HEK293T (cell line): ENCODE measurements around the gene TAOK1.

ENCODE experiments used
- CTCF ChIA-PET: fragments of 350-600 bp; formaldehyde crosslinking; extraction: SDS; loops from one replicate; lab custom pipeline; 2021; ENCODE audit warnings: antibody characterized with exemption, inconsistent platforms; lab: Yijun Ruan, JAX
- POLR2A ChIA-PET: fragments of 350-600 bp; formaldehyde crosslinking; extraction: SDS; loops from one replicate; lab custom pipeline; 2020; ENCODE audit warnings: antibody characterized with exemption, inconsistent platforms; lab: Yijun Ruan, JAX
- DNase-seq: peaks from one replicate; pipeline ENCODE4 v3.0.0; 2012; ENCODE audit warnings: mixed read lengths; ENCODE audit errors: extremely low spot score
- ARNT ChIP-seq: fragments of 450-650 bp; IDR thresholded peaks from 2 replicates; pipeline ENCODE4 v1.6.1; 2017; ENCODE audit warnings: mild to moderate bottlenecking
- BHLHE40 ChIP-seq: fragments of 450-650 bp; IDR thresholded peaks from 2 replicates; pipeline ENCODE4 v1.6.1; 2016; ENCODE audit warnings: mild to moderate bottlenecking, moderate library complexity, borderline replicate concordance
- CTBP1 ChIP-seq: fragments of 450-650 bp; IDR thresholded peaks from 2 replicates; pipeline ENCODE4 v1.6.1; 2016; ENCODE audit warnings: borderline replicate concordance
- ELF4 ChIP-seq: fragments of 450-650 bp; IDR thresholded peaks from 2 replicates; pipeline ENCODE4 v1.6.1; 2017; ENCODE audit warnings: antibody characterized with exemption
- FOXA1 ChIP-seq: fragments of 450-650 bp; IDR thresholded peaks from 2 replicates; pipeline ENCODE4 v1.6.1; 2016; ENCODE audit warnings: mild to moderate bottlenecking
- FOXK2 ChIP-seq: fragments of 450-650 bp; IDR thresholded peaks from 2 replicates; pipeline ENCODE4 v1.6.1; 2016; ENCODE audit warnings: mild to moderate bottlenecking
- FOXM1 ChIP-seq: fragments of 450-650 bp; IDR thresholded peaks from 2 replicates; pipeline ENCODE4 v1.6.1; 2017; ENCODE audit warnings: mild to moderate bottlenecking, borderline replicate concordance
- HDGF ChIP-seq: fragments of 450-650 bp; IDR thresholded peaks from 2 replicates; pipeline ENCODE4 v1.6.1; 2017; ENCODE audit warnings: antibody characterized with exemption, borderline replicate concordance
- L3MBTL2 ChIP-seq: fragments of 450-650 bp; conservative IDR thresholded peaks from 2 replicates; pipeline ENCODE4 v1.6.1; 2016; ENCODE audit warnings: mild to moderate bottlenecking
- LEF1 ChIP-seq: fragments of 450-650 bp; IDR thresholded peaks from 2 replicates; pipeline ENCODE4 v1.6.1; 2017; ENCODE audit warnings: mild to moderate bottlenecking, borderline replicate concordance
- NFRKB ChIP-seq: fragments of 450-650 bp; IDR thresholded peaks from 2 replicates; pipeline ENCODE4 v1.6.1; 2016; ENCODE audit warnings: mild to moderate bottlenecking, moderate library complexity
- SP1 ChIP-seq: fragments of 450-650 bp; IDR thresholded peaks from 2 replicates; pipeline ENCODE4 v1.6.1; 2017
- SUZ12 ChIP-seq: fragments of 450-650 bp; IDR thresholded peaks from 2 replicates; pipeline ENCODE4 v1.6.1; 2016; ENCODE audit warnings: mild to moderate bottlenecking
- TARDBP ChIP-seq: fragments of 450-650 bp; IDR thresholded peaks from 2 replicates; pipeline ENCODE4 v1.6.1; 2016
- ZNF384 ChIP-seq: fragments of 450-650 bp; IDR thresholded peaks from 2 replicates; pipeline ENCODE4 v1.6.1; 2016
- TF ChIP-seq, protein P1 (sequence below): fragments of 450-650 bp; IDR thresholded peaks from 2 replicates; pipeline ENCODE4 v1.6.1; 2016

Gene TAOK1

DNA sequence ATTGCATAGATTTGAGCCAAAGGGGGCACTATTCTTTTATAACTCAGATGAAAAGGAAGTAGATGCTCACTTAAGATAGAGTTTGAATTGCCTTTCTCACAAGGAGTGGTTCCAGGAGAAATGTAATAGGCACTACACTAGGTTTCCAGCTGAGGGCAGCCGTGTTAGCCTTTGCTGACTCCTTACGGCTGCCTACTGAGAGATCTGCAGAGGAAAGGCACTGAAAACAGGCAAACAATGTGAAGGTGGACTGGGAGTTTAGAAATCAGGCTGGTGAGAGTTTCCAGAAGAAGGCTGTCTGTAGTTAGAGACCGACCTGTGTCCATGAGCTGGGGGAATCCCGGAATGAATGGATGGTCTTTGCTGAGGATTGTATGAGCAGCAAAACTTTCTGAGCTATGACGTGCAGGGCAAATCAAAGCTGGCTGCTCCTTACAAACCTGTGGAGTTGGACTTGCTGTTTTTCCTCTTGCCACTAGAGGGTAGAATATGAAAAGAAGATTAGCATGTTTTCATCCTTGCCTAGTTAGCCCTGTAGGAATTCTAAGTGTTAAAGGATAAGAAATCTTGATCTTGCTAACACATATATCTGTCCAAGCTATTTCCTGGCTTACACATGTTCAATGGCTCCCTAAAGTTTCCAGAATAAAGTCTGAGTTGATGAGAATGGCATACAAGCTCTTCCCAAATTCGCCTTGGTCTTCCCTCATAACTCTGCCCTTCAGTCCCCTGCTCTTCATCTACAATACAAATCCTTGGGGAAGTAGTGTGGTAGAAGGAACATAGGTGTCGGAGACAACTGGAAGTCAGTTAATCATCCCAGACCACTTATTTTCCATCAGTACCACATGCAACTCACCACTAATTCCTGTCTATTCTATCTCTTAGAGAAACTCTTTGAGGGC is 20.1 kb upstream of the TAOK1 start:
- ChIA-PET POLR2A (interaction anchor here (0.6 to 1.4 kb wide), 8 partner anchors 20 to 224 kb away, joined by 3 to 8 read pairs (median 4); partner anchors contain the start of gene TAOK1), CTCF (interaction anchor here (0.6 to 2.6 kb wide), 39 partner anchors 9 to 450 kb away, joined by 3 to 30 read pairs (median 4); partner anchors contain the start of genes ABHD15 and NUFIP2)
- no peak for TF ChIP-seq FOXK2
- DNase-seq = peak; percentile 53

DNA sequence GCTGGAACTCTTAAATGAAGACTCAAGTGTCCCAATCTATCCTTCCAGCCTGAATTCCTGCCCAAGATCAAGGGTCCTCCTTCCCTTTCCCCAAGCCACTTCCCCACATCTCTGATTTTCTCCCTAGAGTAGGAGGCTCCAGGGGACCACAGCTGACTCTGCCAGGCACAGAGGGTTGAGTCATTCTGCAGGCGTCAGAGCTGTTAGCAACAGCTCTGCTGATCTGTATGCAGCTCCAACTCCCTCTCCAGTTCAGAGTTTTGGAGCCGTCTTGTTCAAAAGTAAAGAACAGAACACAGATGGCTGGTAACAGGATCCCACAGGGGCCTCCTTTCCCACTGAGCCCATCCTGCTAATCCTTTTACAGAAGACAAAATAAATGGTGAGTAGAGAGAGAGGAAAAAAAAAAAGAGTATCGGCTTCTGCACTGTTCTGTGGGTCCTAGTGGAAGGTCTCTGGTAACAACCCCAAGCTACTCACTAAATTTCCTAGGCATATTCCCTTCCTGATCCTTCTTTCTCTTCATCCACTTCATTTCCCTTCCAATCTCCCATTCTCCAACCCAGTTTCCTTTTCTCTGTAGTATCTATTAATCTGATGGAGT is 13.4 kb upstream of the TAOK1 start:
- TF ChIP-seq, protein P1, sequence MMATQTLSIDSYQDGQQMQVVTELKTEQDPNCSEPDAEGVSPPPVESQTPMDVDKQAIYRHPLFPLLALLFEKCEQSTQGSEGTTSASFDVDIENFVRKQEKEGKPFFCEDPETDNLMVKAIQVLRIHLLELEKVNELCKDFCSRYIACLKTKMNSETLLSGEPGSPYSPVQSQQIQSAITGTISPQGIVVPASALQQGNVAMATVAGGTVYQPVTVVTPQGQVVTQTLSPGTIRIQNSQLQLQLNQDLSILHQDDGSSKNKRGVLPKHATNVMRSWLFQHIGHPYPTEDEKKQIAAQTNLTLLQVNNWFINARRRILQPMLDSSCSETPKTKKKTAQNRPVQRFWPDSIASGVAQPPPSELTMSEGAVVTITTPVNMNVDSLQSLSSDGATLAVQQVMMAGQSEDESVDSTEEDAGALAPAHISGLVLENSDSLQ = no peak
- no peak for TF ChIP-seq L3MBTL2
- no peak for TF ChIP-seq FOXM1
- ChIA-PET CTCF (interaction anchor here (1.3 to 1.4 kb wide), 2 partner anchors 9 to 160 kb away, joined by 3 to 4 read pairs; no protein-coding TSS in a partner anchor), POLR2A (interaction anchor here (1.2 to 1.9 kb wide), 3 partner anchors 8 to 83 kb away, joined by 4 to 9 read pairs (median 6); partner anchors contain the start of genes NUFIP2 and TAOK1)
- DNase-seq = no peak

DNA sequence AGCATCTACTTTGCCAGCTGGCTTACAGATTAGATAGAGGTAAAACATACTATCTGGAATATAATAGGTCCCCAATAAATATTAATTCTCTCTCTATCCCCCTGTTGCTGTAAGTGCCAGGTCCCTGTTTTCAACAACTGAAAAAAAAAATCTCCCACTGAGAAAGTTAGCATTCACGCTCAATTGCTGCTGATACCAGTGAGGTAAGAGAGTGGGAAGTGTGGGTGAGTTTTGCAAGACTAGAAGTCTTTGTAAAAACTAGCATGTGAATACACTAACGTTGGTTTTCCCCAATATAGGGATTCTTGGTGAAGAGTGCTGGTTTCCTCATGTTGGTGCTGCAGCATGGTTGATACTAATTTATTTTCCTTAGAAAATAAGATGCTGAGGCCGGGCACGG is 11.7 kb upstream of the TAOK1 start:
- ChIA-PET CTCF (interaction anchor here (0.6 kb wide), 2 partner anchors 68 to 102 kb away, joined by 5 to 6 read pairs; no protein-coding TSS in a partner anchor), POLR2A (no interaction called here)
- no peak for TF ChIP-seq FOXK2
- no peak for TF ChIP-seq FOXA1
- no peak for TF ChIP-seq NFRKB
- TF ChIP-seq, protein P1 = no peak
- no peak for TF ChIP-seq TARDBP
- no peak for TF ChIP-seq ELF4
- TF ChIP-seq ARNT = no peak
- no peak for TF ChIP-seq SUZ12
- TF ChIP-seq LEF1 = no peak
- no peak for TF ChIP-seq SP1
- no peak for TF ChIP-seq ZNF384
- no peak for TF ChIP-seq CTBP1
- TF ChIP-seq HDGF = no peak
- TF ChIP-seq FOXM1 = no peak
- TF ChIP-seq BHLHE40 = no peak
- no peak for DNase-seq

DNA sequence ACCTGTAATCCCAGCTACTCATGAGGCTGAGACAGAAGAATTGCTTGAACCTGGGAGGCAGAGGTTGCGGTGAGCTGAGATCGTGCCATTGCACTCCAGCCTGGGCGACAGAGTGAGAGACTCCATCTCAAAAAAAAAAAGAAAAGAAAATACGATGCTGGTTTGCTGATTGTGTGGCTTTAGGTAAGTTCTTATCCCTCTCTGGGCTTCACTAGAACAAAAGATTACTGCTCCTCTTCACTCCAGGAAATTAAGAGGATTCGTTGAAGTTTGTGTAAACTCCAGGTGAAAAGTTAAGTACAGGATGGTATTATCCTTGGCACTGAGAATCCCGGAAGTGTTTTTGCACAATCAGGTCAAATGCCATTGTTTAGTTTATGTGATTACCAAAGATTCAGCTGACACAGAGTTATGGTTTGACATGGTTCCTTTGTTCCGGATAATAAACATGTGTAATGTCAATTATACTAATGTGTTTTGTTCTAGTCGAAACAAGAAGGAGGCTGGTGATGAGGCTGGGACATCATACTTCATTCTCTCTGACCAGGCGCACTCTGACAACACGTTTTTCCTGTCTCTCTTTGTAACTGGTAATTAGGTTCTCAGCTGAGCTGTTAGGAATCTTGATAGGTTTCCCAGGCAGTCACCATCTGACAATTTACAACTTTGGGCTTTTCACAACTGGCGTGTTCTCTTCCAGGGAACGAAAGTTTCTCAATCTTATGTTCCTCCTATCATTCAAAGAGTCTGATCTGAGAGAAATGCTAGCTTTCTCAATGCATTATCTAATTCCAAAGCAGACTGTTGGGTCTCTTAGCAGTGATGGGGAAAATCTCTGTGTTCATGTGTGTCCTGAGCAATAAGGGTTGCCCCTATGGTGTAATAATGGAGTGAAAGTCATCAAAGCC is 10.8 kb upstream of the TAOK1 start:
- DNase-seq = no peak
- ChIA-PET POLR2A (no interaction called here), CTCF (interaction anchor here (0.6 to 0.9 kb wide), 4 partner anchors 9 to 472 kb away, joined by 4 to 6 read pairs (median 5); no protein-coding TSS in a partner anchor)
- TF ChIP-seq, protein P1 = peak; percentile 14; the same call in 1 of the 2 replicates
- TF ChIP-seq BHLHE40 = no peak

DNA sequence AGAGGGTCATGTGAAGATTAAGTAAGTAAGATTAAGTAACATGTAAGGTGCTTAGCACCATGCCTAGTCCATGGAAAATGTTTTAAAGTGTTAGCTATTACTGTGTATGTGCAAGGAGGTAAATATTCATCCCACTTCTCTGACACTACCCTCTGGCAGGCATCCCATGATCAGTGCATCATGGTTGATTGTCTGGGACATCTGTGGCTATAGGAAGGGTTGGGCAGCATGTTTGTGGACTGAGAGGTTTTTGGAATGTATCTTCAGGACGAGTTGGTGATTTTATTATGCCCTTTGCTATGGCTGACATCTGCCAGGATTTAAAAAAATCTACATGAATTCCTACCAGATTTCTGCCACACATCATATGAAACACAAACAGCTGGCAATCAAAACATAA is 6.5 kb upstream of the TAOK1 start:
- DNase-seq = no peak
- ChIA-PET POLR2A (no interaction called here), CTCF (interaction anchor here (0.6 to 1.8 kb wide), 2 partner anchors 10 to 13 kb away, joined by 3 to 12 read pairs; no protein-coding TSS in a partner anchor)

More for the DNA sequence above, 6.5 kb upstream of the TAOK1 start:
- TF ChIP-seq FOXK2 (no peak), HDGF (no peak), TARDBP (no peak), ELF4 (no peak), BHLHE40 (no peak), CTBP1 (no peak), SP1 (no peak), L3MBTL2 (no peak), NFRKB (no peak), FOXM1 (no peak), ZNF384 (no peak), ARNT (no peak), LEF1 (no peak), SUZ12 (no peak), FOXA1 (no peak)
- TF ChIP-seq, protein P1 = no peak
